DND-41 (cell line): ENCODE data around the gene SHD.

Experiments
- ATAC-seq: fragments of 200-7000 bp; cut with Tn5 transposase; 3 replicates; pipeline ENCODE4 v1.9.1; 2021; ENCODE audit warnings: low read depth; ENCODE audit not compliant: insufficient read depth
- DNase-seq: peaks from one replicate; pipeline ENCODE4 v3.0.0-alpha.2; 2020
- H2AFZ ChIP-seq: 2 replicates; pipeline ENCODE4 v1.6.0; 2012; ENCODE audit warnings: low read depth, low read length
- H3K27ac ChIP-seq: 2 replicates; pipeline ENCODE4 v1.5.1; 2012; ENCODE audit warnings: low read length, inconsistent platforms
- H3K27me3 ChIP-seq: fragments of 200-600 bp; sonication (generic); 2 replicates; pipeline ENCODE4 v1.6.0; 2012; ENCODE audit warnings: low read length, mild to moderate bottlenecking, inconsistent platforms; ENCODE audit not compliant: insufficient read depth, poor library complexity
- H3K36me3 ChIP-seq: 2 replicates; pipeline ENCODE4 v1.5.1; 2012; ENCODE audit warnings: low read length, inconsistent platforms; ENCODE audit not compliant: insufficient read depth
- H3K4me1 ChIP-seq: 2 replicates; pipeline ENCODE4 v1.5.1; 2012; ENCODE audit warnings: mild to moderate bottlenecking, low read length; ENCODE audit not compliant: insufficient read depth
- H3K4me2 ChIP-seq: 2 replicates; pipeline ENCODE4 v1.6.0; 2012; ENCODE audit warnings: mild to moderate bottlenecking, moderate library complexity, low read length, inconsistent platforms; ENCODE audit not compliant: insufficient read depth
- H3K4me3 ChIP-seq, 2 experiments: fragments of 200-600 bp in 1 of 2; shearing (Covaris generic) in 1 of 2; 2 replicates each; pipeline ENCODE4 v1.5.1; 2012 to 2016; ENCODE audit warnings: inconsistent platforms in 2 of 2, low read length in 2 of 2, mild to moderate bottlenecking in 2 of 2, low read depth in 1 of 2, moderate library complexity in 1 of 2
- H3K79me2 ChIP-seq: 2 replicates; pipeline ENCODE4 v1.6.0; 2012; ENCODE audit warnings: low read length, inconsistent platforms; ENCODE audit not compliant: insufficient read depth
- H3K9ac ChIP-seq: 2 replicates; pipeline ENCODE4 v1.6.0; 2012; ENCODE audit warnings: low read depth, mild to moderate bottlenecking, inconsistent platforms, low read length, moderate library complexity
- H3K9me3 ChIP-seq: 2 replicates; pipeline ENCODE4 v1.5.1; 2012; ENCODE audit warnings: low read length, moderate library complexity, mild to moderate bottlenecking, inconsistent platforms; ENCODE audit not compliant: insufficient read depth, severe bottlenecking
- H4K20me1 ChIP-seq: 2 replicates; pipeline ENCODE4 v1.6.0; 2012; ENCODE audit warnings: low read length; ENCODE audit not compliant: insufficient read depth
- CTCF ChIP-seq: IDR thresholded peaks from 2 replicates; pipeline ENCODE4 v1.5.1; 2012; ENCODE audit warnings: borderline replicate concordance, low read length, moderate library complexity, mild to moderate bottlenecking; ENCODE audit not compliant: poor library complexity, severe bottlenecking; ENCODE audit errors: extremely low read depth
- EZH2 ChIP-seq: IDR thresholded peaks from 3 replicates; pipeline ENCODE4 v1.6.1; 2012; ENCODE audit warnings: borderline replicate concordance, low read depth, mild to moderate bottlenecking, moderate library complexity, low read length, inconsistent platforms; ENCODE audit not compliant: severe bottlenecking

SHD gene

GRCh38 chr19:4258181-4258580 lies 20.9 kb upstream of the SHD start:
- Histone ChIP-seq H3K9me3 (no peaks in the 10 kb centered on the region), H3K9ac (no peak overlapping the region), H3K27ac (no peak overlapping the region), H4K20me1 (no peaks in the 10 kb centered on the region), H3K4me3 (no peak overlapping the region), H3K4me1 (no peaks in the 10 kb centered on the region), H3K79me2 (no peaks in the 10 kb centered on the region), H3K36me3 (peaks cover 77% of the 10 kb centered on the region), H3K4me2 (no peak overlapping the region), H2AFZ (no peak overlapping the region), H3K27me3 (no peaks in the 10 kb centered on the region)
- ATAC-seq (no peak), DNase-seq (no peak)
- TF ChIP-seq CTCF (no peak), EZH2 (no peak)

GRCh38 chr19:4260613-4261191 lies 18.4 kb upstream of the SHD start:
- Histone ChIP-seq H3K27me3 (no peaks in the 10 kb centered on the region), H3K27ac (no peak overlapping the region), H3K9me3 (no peaks in the 10 kb centered on the region), H2AFZ (no peak overlapping the region), H3K4me3 (no peak overlapping the region), H3K4me2 (no peak overlapping the region), H4K20me1 (no peaks in the 10 kb centered on the region), H3K4me1 (no peaks in the 10 kb centered on the region), H3K9ac (no peak overlapping the region), H3K36me3 (peaks cover 61% of the 10 kb centered on the region), H3K79me2 (no peaks in the 10 kb centered on the region)
- ATAC-seq = no peak
- DNase-seq = no peak
- TF ChIP-seq EZH2 (no peak), CTCF (no peak)

- Histone ChIP-seq H3K36me3 (peaks cover 56% of the 10 kb centered on the region), H3K27me3 (no peaks in the 10 kb centered on the region), H4K20me1 (peaks cover 6% of the 10 kb centered on the region), H3K9me3 (no peaks in the 10 kb centered on the region), H3K9ac (no peak overlapping the region), H3K4me3 (no peak overlapping the region), H3K4me2 (no peak overlapping the region), H3K4me1 (no peaks in the 10 kb centered on the region), H3K79me2 (no peaks in the 10 kb centered on the region), H2AFZ (no peak overlapping the region), H3K27ac (no peak overlapping the region)
- TF ChIP-seq EZH2 (no peak), CTCF (no peak)
- ATAC-seq (no peak), DNase-seq (no peak)
Measured at GRCh38 chr19:4264812-4265211, 14.3 kb upstream of the SHD start.
